GM21423 (cell line): ENCODE data around the gene PARP16.

Experiments used
- ATAC-seq: cut with Tn5 transposase; IDR thresholded peaks from one replicate; pipeline ENCODE4 v1.9.1; 2021; ENCODE audit warnings: mild to moderate bottlenecking, moderate library complexity; ENCODE audit not compliant: unreplicated experiment

Gene PARP16

GRCh38 chr15:65208647-65209046 is 78.0 kb downstream of the PARP16 start:
- no peak for ATAC-seq
